Fibroblast of lung (primary cell): ENCODE measurements around the gene FHAD1. TPM values are rescaled to one million over a fixed set of nuclear protein-coding genes. Genes with fewer than 3 reads are reported as not detected.
"Not testable (repeated sequence)": the region's sequence is repeated elsewhere in the genome, so short reads cannot be mapped to it uniquely, and the experiment has no call there.

Experiments
- DNase-seq, 2 donors: peaks; one replicate each; pipeline versions ENCODE4 v3.0.0 to v3.0.0-alpha.2; 2010; ENCODE audit warnings: low read depth in 2 of 2
- H2AFZ ChIP-seq: 2 replicates; pipeline ENCODE4 v1.5.1; 2012; ENCODE audit warnings: low read length, control low read depth, inconsistent platforms
- H3K27ac ChIP-seq: 2 replicates; pipeline ENCODE4 v1.5.1; 2011; ENCODE audit warnings: low read length, control low read depth; ENCODE audit not compliant: insufficient read depth
- H3K27me3 ChIP-seq: 2 replicates; pipeline ENCODE4 v1.5.1; 2011; ENCODE audit warnings: mild to moderate bottlenecking, low read length; ENCODE audit not compliant: control insufficient read depth, insufficient read depth
- H3K36me3 ChIP-seq: 2 replicates; pipeline ENCODE4 v1.5.1; 2011; ENCODE audit warnings: low read length; ENCODE audit not compliant: control insufficient read depth, insufficient read depth
- H3K4me1 ChIP-seq: 2 replicates; pipeline ENCODE4 v1.5.1; 2011; ENCODE audit warnings: low read length; ENCODE audit not compliant: control insufficient read depth, insufficient read depth; ENCODE audit errors: extremely low read depth
- H3K4me2 ChIP-seq: 2 replicates; pipeline ENCODE4 v1.5.1; 2011; ENCODE audit warnings: low read length, control low read depth; ENCODE audit not compliant: insufficient read depth; ENCODE audit errors: extremely low read depth
- H3K4me3 ChIP-seq, 4 experiments: fragments of 200-600 bp in 1 of 4; sonication (generic) in 1 of 4; replicated peaks in 1 of 4; 2 replicates each; pipeline ENCODE4 v1.5.1; 2011 to 2016; ENCODE audit warnings: low read length in 4 of 4, low read depth in 3 of 4, mild to moderate bottlenecking in 3 of 4, control low read depth in 2 of 4, inconsistent platforms in 1 of 4, mixed read lengths in 1 of 4; ENCODE audit not compliant: insufficient read depth in 1 of 4; ENCODE audit errors: control extremely low read depth in 1 of 4
- H3K79me2 ChIP-seq: 2 replicates; pipeline ENCODE4 v1.5.1; 2012; ENCODE audit warnings: mild to moderate bottlenecking, low read length, inconsistent platforms; ENCODE audit not compliant: control insufficient read depth, insufficient read depth
- H3K9ac ChIP-seq: 2 replicates; pipeline ENCODE4 v1.5.1; 2011; ENCODE audit warnings: mild to moderate bottlenecking, low read length, control low read depth; ENCODE audit not compliant: insufficient read depth
- H3K9me3 ChIP-seq: 2 replicates; pipeline ENCODE4 v1.5.1; 2012; ENCODE audit warnings: low read depth, low read length; ENCODE audit not compliant: control insufficient read depth, insufficient read depth
- H4K20me1 ChIP-seq: 2 replicates; pipeline ENCODE4 v1.5.1; 2011; ENCODE audit warnings: low read length; ENCODE audit not compliant: control insufficient read depth, insufficient read depth; ENCODE audit errors: extremely low read depth
- CTCF ChIP-seq, 2 donors: IDR thresholded peaks in 1 of 2; conservative IDR thresholded peaks in 1 of 2; 1 replicate in 1 of 2; 2 replicates in 1 of 2; pipeline ENCODE4 v1.5.1; 2011 to 2012; ENCODE audit warnings: low read length in 2 of 2, control low read depth in 1 of 2, inconsistent platforms in 1 of 2, low read depth in 1 of 2, mild to moderate bottlenecking in 1 of 2
- EZH2 ChIP-seq: IDR thresholded peaks from 2 replicates; pipeline ENCODE4 v1.5.1; 2012; ENCODE audit warnings: low read length, control low read depth, mild to moderate bottlenecking; ENCODE audit errors: missing control alignments
- polyA plus RNA-seq, 2 donors: library from polyadenylated mRNA; depleted of rRNA in 1 of 2; stranded (reverse) in 1 of 2; unstranded in 1 of 2; fragments of >200 nt; gene quantifications; 2 replicates each; pipeline ENCODE4 v1.2.1, GENCODE V29; 2011 to 2012; ENCODE audit warnings: missing spikeins in 1 of 2
- total RNA-seq: library from RNA; depleted of rRNA; stranded (reverse); fragments of >200 nt; gene quantifications from 2 replicates; pipeline ENCODE4 v1.2.1, GENCODE V29; 2014

FHAD1 gene
- total and polyA plus RNA-seq, 2 donors (not counting 1 experiment from before 2014, with no cell fraction given), result 0.09 to 0.66 TPM

- no peaks in the 10 kb centered on the region for H3K9me3 ChIP-seq
- H3K36me3 ChIP-seq, result no peaks in the 10 kb centered on the region
- H3K27ac ChIP-seq, result no peak overlapping the region
- H3K27me3 ChIP-seq, result peaks cover 9% of the 10 kb centered on the region
- H3K4me3 ChIP-seq, result peak overlapping the region in 1 of 4 experiments; percentile 1
- no peaks in the 10 kb centered on the region for H3K79me2 ChIP-seq
- H2AFZ ChIP-seq, result peak overlapping the region; percentile 69
- TF ChIP-seq CTCF (conservative IDR thresholded peaks at IDR 0.05 in 1 of 2, IDR thresholded peaks at IDR 0.05 in 1 of 2; ENCODE audit: low read depth in 1 of 2, low read length in 2 of 2) (no peak), EZH2 (no peak)
- no peak overlapping the region for H3K9ac ChIP-seq
- DNase-seq, result peak; percentile 35
- H3K4me2 ChIP-seq, result peak overlapping the region; percentile 73
- peaks cover 3% of the 10 kb centered on the region for H3K4me1 ChIP-seq
- H4K20me1 ChIP-seq, result no peaks in the 10 kb centered on the region
These were observed 139.2 kb downstream of the FHAD1 start for GRCh38 chr1:15386164-15386749.

- no peak overlapping the region for H2AFZ ChIP-seq
- H3K9me3 ChIP-seq, result no peaks in the 10 kb centered on the region
- no peaks in the 10 kb centered on the region for H3K79me2 ChIP-seq
- no peak overlapping the region for H3K9ac ChIP-seq
- H3K4me2 ChIP-seq, result no peak overlapping the region
- DNase-seq, result no peak
- TF ChIP-seq EZH2 (no peak), CTCF (conservative IDR thresholded peaks at IDR 0.05 in 1 of 2, IDR thresholded peaks at IDR 0.05 in 1 of 2; ENCODE audit: low read depth in 1 of 2, low read length in 2 of 2) (no peak)
- H3K27ac ChIP-seq, result no peak overlapping the region
- no peaks in the 10 kb centered on the region for H4K20me1 ChIP-seq
- H3K4me3 ChIP-seq, result no peak overlapping the region
- H3K36me3 ChIP-seq, result no peaks in the 10 kb centered on the region
- H3K4me1 ChIP-seq, result peaks cover 3% of the 10 kb centered on the region
- no peaks in the 10 kb centered on the region for H3K27me3 ChIP-seq
These were observed 141.3 kb downstream of the FHAD1 start for GRCh38 chr1:15388201-15388880.

GRCh38 chr1:15389828-15390227 is 142.8 kb downstream of the FHAD1 start:
- H3K9me3 ChIP-seq, H3K36me3 ChIP-seq, H2AFZ ChIP-seq, H3K27ac ChIP-seq, H3K4me3 ChIP-seq, H3K79me2 ChIP-seq, H4K20me1 ChIP-seq, DNase-seq, H3K9ac ChIP-seq, H3K4me1 ChIP-seq, H3K27me3 ChIP-seq, H3K4me2 ChIP-seq: not testable (repeated sequence)
